ENCODE results near the gene SNN. TPM values are rescaled to one million over a fixed set of nuclear protein-coding genes. Genes with fewer than 3 reads are reported as not detected.

SNN gene
- total RNA-seq (2021; ENCODE audit: unreplicated experiment) (15.6 TPM), Bru-seq, nascent RNA (percentile 54 among the genes with signal in this experiment), BruChase-seq, experiment 1, labeled RNA remaining after a 2-hour chase (percentile 81 among the genes with signal in this experiment), BruChase-seq, experiment 2, labeled RNA remaining after a 6-hour chase (percentile 78 among the genes with signal in this experiment)
- 16.8 TPM for polyA plus RNA-seq (2012; ENCODE audit: insufficient read length)
- long read RNA-seq, transcript SNN-201 (2 exons, 3,312 nt) = major isoform, 56 of 75 reads
- long read RNA-seq, partial matches to known transcripts = 0 of 75 reads
- long read RNA-seq, other reads (novel, unspliced or antisense) = 19 of 75 reads

DNA sequence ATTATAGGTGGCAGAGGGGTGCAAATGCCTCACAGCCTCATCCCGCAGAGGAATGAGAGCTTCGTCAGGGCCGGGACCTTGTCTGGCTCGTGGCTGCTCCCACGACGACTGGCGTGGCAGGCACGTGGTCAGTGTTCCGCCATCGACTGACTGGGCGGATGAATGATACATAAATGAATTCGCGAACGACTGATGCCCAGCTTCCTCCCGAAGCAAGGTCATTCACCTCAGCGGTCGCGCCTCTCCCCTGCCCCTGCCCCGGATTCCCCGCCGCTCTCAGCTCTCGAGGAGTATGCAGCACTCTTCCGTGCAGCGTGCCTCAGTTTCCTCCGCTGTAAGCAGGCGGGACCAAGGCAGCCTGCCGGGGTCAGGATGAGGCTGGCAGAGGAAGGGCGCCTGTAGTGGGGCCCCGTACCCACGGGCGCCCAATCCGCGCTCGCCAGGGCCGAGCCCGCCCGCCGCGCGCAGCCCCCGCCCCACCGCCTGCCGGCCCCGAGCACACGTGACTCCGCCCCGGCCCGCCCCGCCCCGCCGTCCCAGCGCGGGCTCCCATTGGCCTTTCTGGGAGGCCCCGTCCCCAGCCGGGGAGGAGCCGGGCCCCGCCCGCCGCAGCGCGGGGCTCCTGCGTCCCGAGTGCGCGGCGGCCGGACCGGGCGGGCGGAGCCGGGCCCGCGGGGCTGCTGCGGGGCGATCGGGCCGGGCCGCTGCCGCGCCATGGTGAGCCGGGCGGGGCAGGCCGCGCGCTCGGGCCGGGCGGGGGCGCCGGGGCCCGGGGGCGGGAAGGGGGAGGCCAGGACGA is at the start of gene SNN:
Gene SNN, plus strand, starts transcription at position 632 of the 799 bp plus-strand sequence. CDS start 7,605 bp downstream, outside the sequence.
- DNase-seq (ENCODE audit: low read depth, low spot score) (no peak), ATAC-seq (peak; percentile 95)
- intact Hi-C loops (cut with micrococcal nuclease; ENCODE audit: unreplicated experiment) (no loop called here), in situ Hi-C loops (cut with HindIII; ENCODE audit: low pct_unique_long_range_greater_than_20kb, low sequenced_read_pairs) (no loop called here)
- BruUV-seq (replicated peaks) = no TSS peak
- H3K27me3 ChIP-seq (ENCODE audit: control insufficient read depth, insufficient read depth, low read length) = no peaks in the 10 kb centered on the region
- ChIA-PET CTCF (interaction anchor here (0.6 kb wide), 1 partner anchor 335 kb away, joined by 3 read pairs; no protein-coding TSS in a partner anchor), POLR2A (no interaction called here)
- peak within 1 kb of the TSS; percentile 55 to 62 for H3K4me3 ChIP-seq (ENCODE audit: low read depth in 2 of 2, low read length in 2 of 2)
- TF ChIP-seq TCF7L2 (IDR thresholded peaks at IDR 0.05; ENCODE audit: low read depth, low read length) (no peak), POLR2AphosphoS5 (IDR thresholded peaks at IDR 0.05; ENCODE audit: low read depth, low read length) (no peak), SIN3A (IDR thresholded peaks at IDR 0.05; ENCODE audit: borderline replicate concordance, insufficient read depth, low read depth, low read length) (no peak)
- TF ChIP-seq, protein P1, sequence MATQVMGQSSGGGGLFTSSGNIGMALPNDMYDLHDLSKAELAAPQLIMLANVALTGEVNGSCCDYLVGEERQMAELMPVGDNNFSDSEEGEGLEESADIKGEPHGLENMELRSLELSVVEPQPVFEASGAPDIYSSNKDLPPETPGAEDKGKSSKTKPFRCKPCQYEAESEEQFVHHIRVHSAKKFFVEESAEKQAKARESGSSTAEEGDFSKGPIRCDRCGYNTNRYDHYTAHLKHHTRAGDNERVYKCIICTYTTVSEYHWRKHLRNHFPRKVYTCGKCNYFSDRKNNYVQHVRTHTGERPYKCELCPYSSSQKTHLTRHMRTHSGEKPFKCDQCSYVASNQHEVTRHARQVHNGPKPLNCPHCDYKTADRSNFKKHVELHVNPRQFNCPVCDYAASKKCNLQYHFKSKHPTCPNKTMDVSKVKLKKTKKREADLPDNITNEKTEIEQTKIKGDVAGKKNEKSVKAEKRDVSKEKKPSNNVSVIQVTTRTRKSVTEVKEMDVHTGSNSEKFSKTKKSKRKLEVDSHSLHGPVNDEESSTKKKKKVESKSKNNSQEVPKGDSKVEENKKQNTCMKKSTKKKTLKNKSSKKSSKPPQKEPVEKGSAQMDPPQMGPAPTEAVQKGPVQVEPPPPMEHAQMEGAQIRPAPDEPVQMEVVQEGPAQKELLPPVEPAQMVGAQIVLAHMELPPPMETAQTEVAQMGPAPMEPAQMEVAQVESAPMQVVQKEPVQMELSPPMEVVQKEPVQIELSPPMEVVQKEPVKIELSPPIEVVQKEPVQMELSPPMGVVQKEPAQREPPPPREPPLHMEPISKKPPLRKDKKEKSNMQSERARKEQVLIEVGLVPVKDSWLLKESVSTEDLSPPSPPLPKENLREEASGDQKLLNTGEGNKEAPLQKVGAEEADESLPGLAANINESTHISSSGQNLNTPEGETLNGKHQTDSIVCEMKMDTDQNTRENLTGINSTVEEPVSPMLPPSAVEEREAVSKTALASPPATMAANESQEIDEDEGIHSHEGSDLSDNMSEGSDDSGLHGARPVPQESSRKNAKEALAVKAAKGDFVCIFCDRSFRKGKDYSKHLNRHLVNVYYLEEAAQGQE (IDR thresholded peaks at IDR 0.05; ENCODE audit: insufficient read depth in 1 of 2, low read depth in 2 of 2, low read length in 1 of 2) = no peak
- H3K4me1 ChIP-seq (ENCODE audit: control insufficient read depth, insufficient read depth, low read length) = peaks cover 6% of the 10 kb centered on the region
- no peaks in the 10 kb centered on the region; the same call in 1 of the 2 replicates for H3K36me3 ChIP-seq (ENCODE audit: control insufficient read depth, insufficient read depth, low read length)
- H3K9me3 ChIP-seq (ENCODE audit: control insufficient read depth, insufficient read depth, low read depth, low read length) = no peaks in the 10 kb centered on the region
- H3K27ac ChIP-seq (ENCODE audit: low read length) = peak within 1 kb of the TSS; percentile 56

DNA sequence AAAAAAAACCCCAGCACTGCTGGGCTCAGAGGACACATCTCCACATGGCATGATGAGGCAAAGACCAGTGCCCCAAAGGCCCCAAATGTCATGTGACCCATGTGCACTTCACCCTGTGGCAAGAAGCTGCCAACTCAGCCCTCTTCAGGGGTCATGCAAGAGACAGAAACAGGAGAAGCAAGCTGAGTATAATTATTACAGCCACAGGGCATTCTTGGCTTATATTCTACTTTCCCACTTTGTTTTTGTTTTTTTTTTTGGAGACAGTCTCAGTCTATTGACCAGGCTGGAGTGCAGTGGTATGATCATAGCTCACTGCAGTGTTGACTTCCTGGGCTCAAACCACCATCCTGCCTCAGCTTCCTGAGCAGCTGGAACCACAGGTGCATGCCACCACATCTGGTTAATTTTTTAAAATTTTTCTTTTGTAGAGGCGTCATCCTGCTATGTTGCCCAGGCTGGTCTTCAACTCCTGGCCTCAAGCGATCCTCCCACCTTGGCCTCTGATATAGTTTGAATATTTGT is 48.9 kb upstream of the SNN start:
- ATAC-seq = no peak
- H3K4me3 ChIP-seq (ENCODE audit: low read depth in 2 of 2, low read length in 2 of 2) = no peak overlapping the region
- TF ChIP-seq POLR2AphosphoS5 (IDR thresholded peaks at IDR 0.05; ENCODE audit: low read depth, low read length) (no peak), SIN3A (IDR thresholded peaks at IDR 0.05; ENCODE audit: borderline replicate concordance, insufficient read depth, low read depth, low read length) (no peak), TCF7L2 (IDR thresholded peaks at IDR 0.05; ENCODE audit: low read depth, low read length) (no peak)
- TF ChIP-seq, protein P2, sequence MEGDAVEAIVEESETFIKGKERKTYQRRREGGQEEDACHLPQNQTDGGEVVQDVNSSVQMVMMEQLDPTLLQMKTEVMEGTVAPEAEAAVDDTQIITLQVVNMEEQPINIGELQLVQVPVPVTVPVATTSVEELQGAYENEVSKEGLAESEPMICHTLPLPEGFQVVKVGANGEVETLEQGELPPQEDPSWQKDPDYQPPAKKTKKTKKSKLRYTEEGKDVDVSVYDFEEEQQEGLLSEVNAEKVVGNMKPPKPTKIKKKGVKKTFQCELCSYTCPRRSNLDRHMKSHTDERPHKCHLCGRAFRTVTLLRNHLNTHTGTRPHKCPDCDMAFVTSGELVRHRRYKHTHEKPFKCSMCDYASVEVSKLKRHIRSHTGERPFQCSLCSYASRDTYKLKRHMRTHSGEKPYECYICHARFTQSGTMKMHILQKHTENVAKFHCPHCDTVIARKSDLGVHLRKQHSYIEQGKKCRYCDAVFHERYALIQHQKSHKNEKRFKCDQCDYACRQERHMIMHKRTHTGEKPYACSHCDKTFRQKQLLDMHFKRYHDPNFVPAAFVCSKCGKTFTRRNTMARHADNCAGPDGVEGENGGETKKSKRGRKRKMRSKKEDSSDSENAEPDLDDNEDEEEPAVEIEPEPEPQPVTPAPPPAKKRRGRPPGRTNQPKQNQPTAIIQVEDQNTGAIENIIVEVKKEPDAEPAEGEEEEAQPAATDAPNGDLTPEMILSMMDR (IDR thresholded peaks at IDR 0.05) = no peak
- TF ChIP-seq, protein P1 (IDR thresholded peaks at IDR 0.05; ENCODE audit: insufficient read depth in 1 of 2, low read depth in 2 of 2, low read length in 1 of 2) = no peak
- DNase-seq (ENCODE audit: low read depth, low spot score) = no peak
- ChIA-PET CTCF (no interaction called here), POLR2A (no interaction called here)
- BruUV-seq (replicated peaks) = no TSS peak
- no peaks in the 10 kb centered on the region for H3K4me1 ChIP-seq (ENCODE audit: control insufficient read depth, insufficient read depth, low read length)
- no peaks in the 10 kb centered on the region for H3K9me3 ChIP-seq (ENCODE audit: control insufficient read depth, insufficient read depth, low read depth, low read length)
- no peak overlapping the region for H3K27ac ChIP-seq (ENCODE audit: low read length)
- H3K27me3 ChIP-seq (ENCODE audit: control insufficient read depth, insufficient read depth, low read length) = no peaks in the 10 kb centered on the region
- no peaks in the 10 kb centered on the region for H3K36me3 ChIP-seq (ENCODE audit: control insufficient read depth, insufficient read depth, low read length)
- intact Hi-C loops (cut with micrococcal nuclease; ENCODE audit: unreplicated experiment) (no loop called here), in situ Hi-C loops (cut with HindIII; ENCODE audit: low pct_unique_long_range_greater_than_20kb, low sequenced_read_pairs) (no loop called here)
